ENCODE results near the gene TIMP4. TPM values are rescaled to one million over a fixed set of nuclear protein-coding genes. Genes with fewer than 3 reads are reported as not detected.

The TIMP4 gene
- total and polyA plus RNA-seq, 2 donors (not counting 1 experiment from before 2014, with no cell fraction given), result not detected

DNA sequence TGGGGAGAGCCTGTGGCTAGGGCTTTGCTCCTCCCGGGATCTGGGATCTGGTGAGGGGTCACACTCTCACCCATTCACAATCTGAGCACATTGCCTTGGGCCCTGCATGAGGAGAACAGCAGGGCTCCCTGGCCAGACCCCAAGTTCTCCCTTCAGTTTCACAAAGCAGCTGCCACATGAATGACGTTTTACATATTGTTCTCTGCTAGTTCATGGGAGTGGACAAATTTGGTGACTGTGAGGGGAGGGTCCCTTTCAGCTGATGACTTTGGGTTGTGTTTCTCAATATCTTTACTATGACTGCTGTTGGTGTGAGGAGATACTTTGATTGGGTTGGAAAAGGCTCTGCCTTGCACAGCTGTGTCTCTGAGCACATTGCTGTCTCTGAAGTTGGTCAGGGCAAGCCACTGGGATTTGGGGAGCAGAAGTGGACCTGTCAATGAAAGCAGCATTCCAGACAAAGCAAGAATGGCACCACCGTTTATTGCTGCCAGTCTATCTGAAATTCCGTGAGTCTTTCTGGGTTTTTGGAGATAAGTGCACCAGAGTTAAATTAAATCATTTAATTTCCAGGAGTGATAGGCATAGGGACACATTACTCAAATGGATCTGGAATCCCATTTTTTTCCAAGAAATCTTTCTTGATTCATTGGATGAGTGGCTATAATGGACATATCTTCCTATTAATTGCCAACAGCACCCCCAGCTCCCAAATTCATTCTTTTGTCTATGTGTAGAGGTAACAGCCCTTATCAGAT, 10.3 kb downstream of the TIMP4 start:
- Histone ChIP-seq H3K27ac (ENCODE audit: low read length in 2 of 2) (no peak overlapping the region), H3K79me2 (ENCODE audit: control insufficient read depth, insufficient read depth, low read length) (no peaks in the 10 kb centered on the region), H3K27me3 (replicated peaks in 1 of 4; ENCODE audit: control extremely low read depth in 1 of 4, control insufficient read depth in 3 of 4, insufficient read depth in 4 of 4, low read length in 3 of 4) (peaks cover 0 to 19% (median 0%) of the 10 kb centered on the region in 4 experiments), H2AFZ (ENCODE audit: insufficient read depth, low read depth, low read length, poor library complexity, severe bottlenecking) (no peak overlapping the region), H4K20me1 (ENCODE audit: control insufficient read depth, insufficient read depth, low read length, poor library complexity, severe bottlenecking) (no peaks in the 10 kb centered on the region), H3K4me3 (ENCODE audit: control extremely low read depth in 1 of 5, extremely low read depth in 1 of 5, insufficient read depth in 1 of 5, low read depth in 2 of 5, low read length in 4 of 5) (no peak overlapping the region), H3K36me3 (replicated peaks in 1 of 2; ENCODE audit: control extremely low read depth in 1 of 2, control insufficient read depth in 1 of 2, extremely low read depth in 1 of 2, insufficient read depth in 2 of 2, low read length in 1 of 2) (no peaks in the 10 kb centered on the region), H3K4me1 (ENCODE audit: control insufficient read depth in 2 of 2, insufficient read depth in 2 of 2, low read length in 2 of 2) (no peaks in the 10 kb centered on the region), H3K9ac (ENCODE audit: low read length) (no peak overlapping the region), H3K9me3 (ENCODE audit: control extremely low read depth in 1 of 3, control insufficient read depth in 2 of 3, insufficient read depth in 1 of 3, low read length in 2 of 3) (no peaks in the 10 kb centered on the region), H3K4me2 (replicated peaks; ENCODE audit: low read depth, low read length, poor library complexity, severe bottlenecking) (no peak overlapping the region)
- intact Hi-C loops (cut with micrococcal nuclease), result no loop called here
- H3K27me3 Mint-ChIP-seq, result peaks cover 9% of the 10 kb centered on the region
- H3K9me3 Mint-ChIP-seq (ENCODE audit: insufficient read depth), result no peaks in the 10 kb centered on the region
- ATAC-seq (ENCODE audit: low read depth), result no peak
- 86% methylated on average over 3 of the region's 4 CpGs for WGBS (ENCODE audit: insufficient coverage)
- no peak overlapping the region for H3K27ac Mint-ChIP-seq
- H3K4me3 Mint-ChIP-seq, result no peak overlapping the region
- TF ChIP-seq, protein P1, sequence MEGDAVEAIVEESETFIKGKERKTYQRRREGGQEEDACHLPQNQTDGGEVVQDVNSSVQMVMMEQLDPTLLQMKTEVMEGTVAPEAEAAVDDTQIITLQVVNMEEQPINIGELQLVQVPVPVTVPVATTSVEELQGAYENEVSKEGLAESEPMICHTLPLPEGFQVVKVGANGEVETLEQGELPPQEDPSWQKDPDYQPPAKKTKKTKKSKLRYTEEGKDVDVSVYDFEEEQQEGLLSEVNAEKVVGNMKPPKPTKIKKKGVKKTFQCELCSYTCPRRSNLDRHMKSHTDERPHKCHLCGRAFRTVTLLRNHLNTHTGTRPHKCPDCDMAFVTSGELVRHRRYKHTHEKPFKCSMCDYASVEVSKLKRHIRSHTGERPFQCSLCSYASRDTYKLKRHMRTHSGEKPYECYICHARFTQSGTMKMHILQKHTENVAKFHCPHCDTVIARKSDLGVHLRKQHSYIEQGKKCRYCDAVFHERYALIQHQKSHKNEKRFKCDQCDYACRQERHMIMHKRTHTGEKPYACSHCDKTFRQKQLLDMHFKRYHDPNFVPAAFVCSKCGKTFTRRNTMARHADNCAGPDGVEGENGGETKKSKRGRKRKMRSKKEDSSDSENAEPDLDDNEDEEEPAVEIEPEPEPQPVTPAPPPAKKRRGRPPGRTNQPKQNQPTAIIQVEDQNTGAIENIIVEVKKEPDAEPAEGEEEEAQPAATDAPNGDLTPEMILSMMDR (IDR thresholded peaks at IDR 0.05), result no peak
- no peak for TF ChIP-seq EZH2 (IDR thresholded peaks at IDR 0.05; ENCODE audit: borderline replicate concordance, insufficient read depth, low read depth, low read length, poor library complexity, severe bottlenecking)
- ChIA-PET CTCF (no interaction called here), POLR2A (no interaction called here)
- DNase-seq, result no peak
- no peaks in the 10 kb centered on the region for H3K4me1 Mint-ChIP-seq

DNA sequence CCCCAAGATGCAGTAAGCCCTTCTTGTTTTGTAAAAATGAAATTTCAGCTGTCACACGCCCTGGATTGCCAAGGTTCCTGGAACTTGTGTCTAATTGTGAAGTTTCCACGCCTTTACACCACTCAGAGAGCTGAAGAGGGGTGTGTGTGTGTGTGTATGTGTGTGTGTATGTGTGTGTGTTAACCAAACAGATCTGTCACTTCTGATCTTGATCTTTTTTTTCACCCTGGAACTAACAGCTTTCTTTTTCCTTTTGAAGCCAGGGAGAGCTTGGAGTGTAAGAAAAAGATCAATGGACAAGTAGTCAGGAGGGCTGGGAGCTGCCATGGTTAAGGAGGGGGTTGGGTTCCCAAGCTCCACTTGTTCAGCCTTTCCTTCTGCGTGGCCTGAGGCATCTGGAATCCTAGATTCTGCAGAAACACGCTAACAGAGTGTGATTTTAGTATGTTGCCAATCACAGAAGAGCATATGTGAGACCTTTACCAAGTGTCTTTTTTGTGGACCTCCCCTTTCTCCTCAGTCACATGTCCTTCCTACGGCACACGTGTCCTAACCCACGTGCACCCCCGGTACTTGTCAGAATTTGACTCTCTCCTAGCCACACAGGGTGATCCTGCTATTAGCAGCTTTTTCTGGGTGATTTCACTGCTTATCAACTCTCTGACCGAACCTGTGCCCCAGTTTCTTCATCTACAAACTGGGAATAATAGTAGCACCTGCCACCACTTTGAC, 11.5 kb downstream of the TIMP4 start:
- H3K4me3 Mint-ChIP-seq, result no peak overlapping the region
- H3K27me3 ChIP-seq (replicated peaks in 1 of 4; ENCODE audit: control extremely low read depth in 1 of 4, control insufficient read depth in 3 of 4, insufficient read depth in 4 of 4, low read length in 3 of 4), result peaks cover 0 to 19% (median 0%) of the 10 kb centered on the region in 4 experiments
- TF ChIP-seq, protein P1 (IDR thresholded peaks at IDR 0.05), result no peak
- TF ChIP-seq EZH2 (IDR thresholded peaks at IDR 0.05; ENCODE audit: borderline replicate concordance, insufficient read depth, low read depth, low read length, poor library complexity, severe bottlenecking), result no peak
- POLR2A ChIA-PET, result no interaction called here
- H3K27me3 Mint-ChIP-seq, result peaks cover 16% of the 10 kb centered on the region
- DNase-seq (no peak), ATAC-seq (ENCODE audit: low read depth) (no peak)
- H3K4me3 ChIP-seq (ENCODE audit: control extremely low read depth in 1 of 5, extremely low read depth in 1 of 5, insufficient read depth in 1 of 5, low read depth in 2 of 5, low read length in 4 of 5), result no peak overlapping the region
- no peak overlapping the region for H2AFZ ChIP-seq (ENCODE audit: insufficient read depth, low read depth, low read length, poor library complexity, severe bottlenecking)
- H3K9me3 Mint-ChIP-seq (ENCODE audit: insufficient read depth), result no peaks in the 10 kb centered on the region
- no peaks in the 10 kb centered on the region for H4K20me1 ChIP-seq (ENCODE audit: control insufficient read depth, insufficient read depth, low read length, poor library complexity, severe bottlenecking)
- H3K9me3 ChIP-seq (ENCODE audit: control extremely low read depth in 1 of 3, control insufficient read depth in 2 of 3, insufficient read depth in 1 of 3, low read length in 2 of 3), result no peaks in the 10 kb centered on the region
- no peak overlapping the region for H3K9ac ChIP-seq (ENCODE audit: low read length)
- no peak overlapping the region for H3K27ac ChIP-seq (ENCODE audit: low read length in 2 of 2)
- CTCF ChIA-PET, result interaction anchor here (0.8 kb wide), 1 partner anchor 30 kb away, joined by 3 read pairs; no protein-coding TSS in a partner anchor
- H3K79me2 ChIP-seq (ENCODE audit: control insufficient read depth, insufficient read depth, low read length), result no peaks in the 10 kb centered on the region
- no peak overlapping the region for H3K4me2 ChIP-seq (replicated peaks; ENCODE audit: low read depth, low read length, poor library complexity, severe bottlenecking)
- no peaks in the 10 kb centered on the region for H3K36me3 ChIP-seq (replicated peaks in 1 of 2; ENCODE audit: control extremely low read depth in 1 of 2, control insufficient read depth in 1 of 2, extremely low read depth in 1 of 2, insufficient read depth in 2 of 2, low read length in 1 of 2)
- no peaks in the 10 kb centered on the region for H3K4me1 Mint-ChIP-seq
- H3K4me1 ChIP-seq (ENCODE audit: control insufficient read depth in 2 of 2, insufficient read depth in 2 of 2, low read length in 2 of 2), result no peaks in the 10 kb centered on the region
- WGBS (ENCODE audit: insufficient coverage), result 90% methylated on average over 6 of the region's 9 CpGs
- intact Hi-C loops (cut with micrococcal nuclease), result no loop called here
- no peak overlapping the region for H3K27ac Mint-ChIP-seq
